HL-60 (cell line): ENCODE data around the gene TMEM242.

ENCODE experiments used
- DNase-seq, 2 experiments: peaks; one replicate each; pipeline ENCODE4 v3.0.0-alpha.2; 2010 to 2020; ENCODE audit warnings: low read depth in 1 of 2, low spot score in 1 of 2
- H3K27ac ChIP-seq: fragments of 250-450 bp; sonication (Bioruptor Pico); replicated peaks from 2 replicates; pipeline ENCODE4 v1.5.1; 2020; ENCODE audit warnings: mild to moderate bottlenecking, moderate library complexity
- H3K27me3 ChIP-seq: fragments of 250-450 bp; sonication (Bioruptor Pico); 2 replicates; pipeline ENCODE4 v1.5.1; 2021; ENCODE audit warnings: mild to moderate bottlenecking, moderate library complexity; ENCODE audit not compliant: insufficient read depth, poor library complexity, severe bottlenecking
- H3K4me3 ChIP-seq: replicated peaks from 2 replicates; pipeline ENCODE4 v1.5.1; 2011; ENCODE audit warnings: mild to moderate bottlenecking, control low read depth, low read length; ENCODE audit not compliant: insufficient read depth
- GABPA ChIP-seq: IDR thresholded peaks from 2 replicates; pipeline ENCODE4 v1.6.1; 2012; ENCODE audit warnings: low read depth
- POLR2AphosphoS5 ChIP-seq: IDR thresholded peaks from 2 replicates; pipeline ENCODE4 v1.6.1; 2012; ENCODE audit warnings: low read depth
- SPI1 ChIP-seq: IDR thresholded peaks from 2 replicates; pipeline ENCODE4 v1.6.1; 2012; ENCODE audit warnings: low read depth, mild to moderate bottlenecking, borderline replicate concordance
- TF ChIP-seq, protein P1 (sequence below): IDR thresholded peaks from one replicate; pipeline ENCODE4 v1.5.1; 2011; ENCODE audit warnings: low read length, control low read depth, inconsistent platforms; ENCODE audit not compliant: insufficient read depth
- TF ChIP-seq, protein P2 (sequence below): IDR thresholded peaks from 2 replicates; pipeline ENCODE4 v1.6.1; 2012; ENCODE audit warnings: low read depth; ENCODE audit not compliant: insufficient replicate concordance

The TMEM242 gene

GRCh38 chr6:157272866-157273755, 50.2 kb downstream of the TMEM242 start:
- DNase-seq: no peak
- H3K27ac ChIP-seq: no peak overlapping the region
- TF ChIP-seq, protein P1, sequence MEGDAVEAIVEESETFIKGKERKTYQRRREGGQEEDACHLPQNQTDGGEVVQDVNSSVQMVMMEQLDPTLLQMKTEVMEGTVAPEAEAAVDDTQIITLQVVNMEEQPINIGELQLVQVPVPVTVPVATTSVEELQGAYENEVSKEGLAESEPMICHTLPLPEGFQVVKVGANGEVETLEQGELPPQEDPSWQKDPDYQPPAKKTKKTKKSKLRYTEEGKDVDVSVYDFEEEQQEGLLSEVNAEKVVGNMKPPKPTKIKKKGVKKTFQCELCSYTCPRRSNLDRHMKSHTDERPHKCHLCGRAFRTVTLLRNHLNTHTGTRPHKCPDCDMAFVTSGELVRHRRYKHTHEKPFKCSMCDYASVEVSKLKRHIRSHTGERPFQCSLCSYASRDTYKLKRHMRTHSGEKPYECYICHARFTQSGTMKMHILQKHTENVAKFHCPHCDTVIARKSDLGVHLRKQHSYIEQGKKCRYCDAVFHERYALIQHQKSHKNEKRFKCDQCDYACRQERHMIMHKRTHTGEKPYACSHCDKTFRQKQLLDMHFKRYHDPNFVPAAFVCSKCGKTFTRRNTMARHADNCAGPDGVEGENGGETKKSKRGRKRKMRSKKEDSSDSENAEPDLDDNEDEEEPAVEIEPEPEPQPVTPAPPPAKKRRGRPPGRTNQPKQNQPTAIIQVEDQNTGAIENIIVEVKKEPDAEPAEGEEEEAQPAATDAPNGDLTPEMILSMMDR: no peak
- TF ChIP-seq SPI1 (no peak), POLR2AphosphoS5 (no peak), GABPA (no peak)
- TF ChIP-seq, protein P2, sequence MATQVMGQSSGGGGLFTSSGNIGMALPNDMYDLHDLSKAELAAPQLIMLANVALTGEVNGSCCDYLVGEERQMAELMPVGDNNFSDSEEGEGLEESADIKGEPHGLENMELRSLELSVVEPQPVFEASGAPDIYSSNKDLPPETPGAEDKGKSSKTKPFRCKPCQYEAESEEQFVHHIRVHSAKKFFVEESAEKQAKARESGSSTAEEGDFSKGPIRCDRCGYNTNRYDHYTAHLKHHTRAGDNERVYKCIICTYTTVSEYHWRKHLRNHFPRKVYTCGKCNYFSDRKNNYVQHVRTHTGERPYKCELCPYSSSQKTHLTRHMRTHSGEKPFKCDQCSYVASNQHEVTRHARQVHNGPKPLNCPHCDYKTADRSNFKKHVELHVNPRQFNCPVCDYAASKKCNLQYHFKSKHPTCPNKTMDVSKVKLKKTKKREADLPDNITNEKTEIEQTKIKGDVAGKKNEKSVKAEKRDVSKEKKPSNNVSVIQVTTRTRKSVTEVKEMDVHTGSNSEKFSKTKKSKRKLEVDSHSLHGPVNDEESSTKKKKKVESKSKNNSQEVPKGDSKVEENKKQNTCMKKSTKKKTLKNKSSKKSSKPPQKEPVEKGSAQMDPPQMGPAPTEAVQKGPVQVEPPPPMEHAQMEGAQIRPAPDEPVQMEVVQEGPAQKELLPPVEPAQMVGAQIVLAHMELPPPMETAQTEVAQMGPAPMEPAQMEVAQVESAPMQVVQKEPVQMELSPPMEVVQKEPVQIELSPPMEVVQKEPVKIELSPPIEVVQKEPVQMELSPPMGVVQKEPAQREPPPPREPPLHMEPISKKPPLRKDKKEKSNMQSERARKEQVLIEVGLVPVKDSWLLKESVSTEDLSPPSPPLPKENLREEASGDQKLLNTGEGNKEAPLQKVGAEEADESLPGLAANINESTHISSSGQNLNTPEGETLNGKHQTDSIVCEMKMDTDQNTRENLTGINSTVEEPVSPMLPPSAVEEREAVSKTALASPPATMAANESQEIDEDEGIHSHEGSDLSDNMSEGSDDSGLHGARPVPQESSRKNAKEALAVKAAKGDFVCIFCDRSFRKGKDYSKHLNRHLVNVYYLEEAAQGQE: no peak
- peaks cover 14% of the 10 kb centered on the region for H3K27me3 ChIP-seq
- H3K4me3 ChIP-seq: no peak overlapping the region

- peaks cover 14% of the 10 kb centered on the region for H3K27me3 ChIP-seq
- no peak for TF ChIP-seq GABPA
- no peak for TF ChIP-seq SPI1
- TF ChIP-seq, protein P2: no peak
- TF ChIP-seq, protein P1: no peak
- no peak for TF ChIP-seq POLR2AphosphoS5
- H3K4me3 ChIP-seq: no peak overlapping the region
- H3K27ac ChIP-seq: no peak overlapping the region
- DNase-seq: no peak
These were observed 50.9 kb downstream of the TMEM242 start for GRCh38 chr6:157272372-157272771.

GRCh38 chr6:157271911-157272310, 51.4 kb downstream of the TMEM242 start:
- Histone ChIP-seq H3K27me3 (peaks cover 14% of the 10 kb centered on the region), H3K27ac (no peak overlapping the region), H3K4me3 (no peak overlapping the region)
- DNase-seq: no peak
- TF ChIP-seq, protein P1: no peak
- TF ChIP-seq GABPA (no peak), POLR2AphosphoS5 (no peak), SPI1 (no peak)
- TF ChIP-seq, protein P2: no peak
